IPS-NIHi11 (cell line): ENCODE measurements around the gene SUSD3.
"Not testable (repeated sequence)": the region's sequence is repeated elsewhere in the genome, so short reads cannot be mapped to it uniquely, and the experiment has no call there.

Source experiments
- DNase-seq: peaks from one replicate; pipeline ENCODE4 v3.0.0; 2012; ENCODE audit warnings: mixed read lengths, low spot score

SUSD3 gene

GRCh38 chr9:93112116-93112863, 53.8 kb downstream of the SUSD3 start:
- DNase-seq = peak; percentile 10

GRCh38 chr9:93112864-93113389, 54.4 kb downstream of the SUSD3 start:
- DNase-seq = peak; percentile 4

GRCh38 chr9:93114169-93114983, 55.9 kb downstream of the SUSD3 start:
- peak; percentile 3 for DNase-seq

- DNase-seq = peak; percentile 2
Observed at GRCh38 chr9:93114984-93115335, 56.5 kb downstream of the SUSD3 start.

GRCh38 chr9:93115486-93116071, 57.1 kb downstream of the SUSD3 start:
- peak; percentile 10 for DNase-seq

- peak; percentile 31 for DNase-seq
Observed at GRCh38 chr9:93116072-93116961, 57.8 kb downstream of the SUSD3 start.

- not testable (repeated sequence) for DNase-seq
Observed at GRCh38 chr9:93117521-93117920, 59.0 kb downstream of the SUSD3 start.

GRCh38 chr9:93117924-93118862, 59.7 kb downstream of the SUSD3 start:
- DNase-seq = no peak

GRCh38 chr9:93118863-93119702, 60.6 kb downstream of the SUSD3 start:
- no peak for DNase-seq

GRCh38 chr9:93119703-93119952, 61.1 kb downstream of the SUSD3 start:
- no peak for DNase-seq

GRCh38 chr9:93119953-93120845, 61.7 kb downstream of the SUSD3 start:
- DNase-seq = peak; percentile 82

GRCh38 chr9:93120846-93121315, 62.4 kb downstream of the SUSD3 start:
- no peak for DNase-seq

GRCh38 chr9:93121316-93122241, 63.1 kb downstream of the SUSD3 start:
- peak; percentile 3 for DNase-seq

- DNase-seq = peak; percentile 6
Observed at GRCh38 chr9:93122721-93123221, 64.3 kb downstream of the SUSD3 start.

GRCh38 chr9:93123561-93124283, 65.2 kb downstream of the SUSD3 start:
- DNase-seq = peak; percentile 3

GRCh38 chr9:93124793-93125192, 66.3 kb downstream of the SUSD3 start:
- DNase-seq = peak; percentile 2
